ENCODE results near the gene GLRX3. TPM values are rescaled to one million over a fixed set of nuclear protein-coding genes. Genes with fewer than 3 reads are reported as not detected.

Gene GLRX3
- total and polyA plus RNA-seq, 5 donors from 2014 or later = 41.4 to 123 (median 96.8) TPM

GRCh38 chr10:130179640-130180039, 43.4 kb downstream of the GLRX3 start:
- H3K36me3 ChIP-seq (ENCODE audit: control insufficient read depth, insufficient read depth, low read length) = peaks cover 52% of the 10 kb centered on the region
- no peaks in the 10 kb centered on the region for H3K4me1 ChIP-seq (ENCODE audit: control insufficient read depth, insufficient read depth, low read length, poor library complexity, severe bottlenecking)

DNA sequence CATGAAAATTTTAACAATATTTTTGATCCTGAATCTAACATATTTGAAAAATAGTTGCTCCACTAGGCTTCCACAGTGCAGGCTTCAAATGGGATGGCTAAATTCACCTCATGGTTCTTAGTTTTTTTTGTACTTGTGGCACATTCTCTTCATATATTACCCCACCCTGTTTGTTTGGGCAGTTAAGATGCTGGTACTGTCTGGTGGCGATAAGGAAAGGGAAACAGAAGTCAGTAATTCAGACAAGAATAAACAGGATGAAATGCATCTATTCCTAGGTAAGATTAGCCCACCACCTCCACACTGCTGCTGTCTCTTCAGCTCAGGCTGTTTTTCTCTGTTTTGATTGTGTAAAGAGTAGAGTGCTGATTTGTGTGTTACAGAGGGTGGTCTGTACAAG, 44.2 kb downstream of the GLRX3 start:
- Histone ChIP-seq H3K27ac (ENCODE audit: insufficient read depth, low read length, poor library complexity, severe bottlenecking) (no peak overlapping the region), H3K4me1 (ENCODE audit: control insufficient read depth, insufficient read depth, low read length, poor library complexity, severe bottlenecking) (no peaks in the 10 kb centered on the region), H3K36me3 (ENCODE audit: control insufficient read depth, insufficient read depth, low read length) (peaks cover 58% of the 10 kb centered on the region), H3K9me3 (ENCODE audit: control insufficient read depth in 2 of 2, low read length in 2 of 2) (no peaks in the 10 kb centered on the region), H3K4me3 (ENCODE audit: low read depth, low read length) (no peak overlapping the region), H3K27me3 (ENCODE audit: control insufficient read depth, insufficient read depth, low read length) (no peaks in the 10 kb centered on the region)
- Mint-ChIP-seq H3K27ac (peak overlapping the region; percentile 11 to 82 (median 65)), H3K9me3 (no peaks in the 10 kb centered on the region), H3K4me3 (no peak overlapping the region), H3K36me3 (peaks cover 39% of the 10 kb centered on the region), H3K27me3 (no peaks in the 10 kb centered on the region), H3K4me1 (peaks cover 0 to 23% (median 11%) of the 10 kb centered on the region in 4 donors)
- DNase-seq (no peak), ATAC-seq (ENCODE audit: low read depth in 2 of 2) (no peak)

More at GRCh38 chr10:130179640-130180039, 43.4 kb downstream of the GLRX3 start:
- Histone ChIP-seq H3K27ac (ENCODE audit: insufficient read depth, low read length, poor library complexity, severe bottlenecking) (no peak overlapping the region), H3K9me3 (ENCODE audit: control insufficient read depth in 2 of 2, low read length in 2 of 2) (no peaks in the 10 kb centered on the region), H3K4me3 (ENCODE audit: low read depth, low read length) (no peak overlapping the region), H3K27me3 (ENCODE audit: control insufficient read depth, insufficient read depth, low read length) (no peaks in the 10 kb centered on the region)
- H3K27ac Mint-ChIP-seq = peak overlapping the region in 1 of 3 donors; percentile 20
- no peak overlapping the region for H3K4me3 Mint-ChIP-seq
- H3K36me3 Mint-ChIP-seq = peaks cover 39% of the 10 kb centered on the region
- DNase-seq (peak in 2 of 3 donors; percentile 48 to 65), ATAC-seq (ENCODE audit: low read depth in 2 of 2) (peak; percentile 55 to 65)
- H3K9me3 Mint-ChIP-seq = no peaks in the 10 kb centered on the region
- no peaks in the 10 kb centered on the region for H3K27me3 Mint-ChIP-seq
- H3K4me1 Mint-ChIP-seq = peaks cover 0 to 26% (median 12%) of the 10 kb centered on the region in 4 donors

DNA sequence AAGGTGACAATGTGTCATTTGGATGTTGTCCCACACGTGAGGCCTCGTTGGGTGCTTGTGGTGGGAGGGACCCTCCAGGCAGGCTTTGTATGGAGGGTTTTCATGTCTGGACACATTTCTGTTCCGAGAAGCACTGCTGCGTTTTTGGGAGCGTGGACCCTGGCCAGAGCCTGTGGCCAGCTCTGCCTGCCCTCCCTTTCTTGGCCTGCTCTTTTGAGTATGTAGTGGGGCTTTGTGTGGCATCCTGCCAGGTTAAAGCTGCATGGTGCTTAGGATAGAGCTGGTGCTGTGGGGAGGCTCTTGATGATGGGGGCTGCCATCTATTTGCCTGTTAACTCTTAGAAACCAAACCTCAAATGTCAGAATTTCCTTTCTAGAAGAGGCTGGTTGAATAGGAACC, 45.7 kb downstream of the GLRX3 start:
- no peak overlapping the region for H3K4me3 ChIP-seq (ENCODE audit: low read depth, low read length)
- Mint-ChIP-seq H3K4me1 (peaks cover 0 to 22% (median 9%) of the 10 kb centered on the region in 4 donors), H3K9me3 (no peaks in the 10 kb centered on the region), H3K36me3 (peaks cover 43% of the 10 kb centered on the region), H3K27ac (peak overlapping the region in 2 of 3 donors; percentile 14 to 51), H3K27me3 (no peaks in the 10 kb centered on the region), H3K4me3 (no peak overlapping the region)
- ATAC-seq (ENCODE audit: low read depth in 2 of 2) (no peak), DNase-seq (no peak)
- no peaks in the 10 kb centered on the region for H3K9me3 ChIP-seq (ENCODE audit: control insufficient read depth in 2 of 2, low read length in 2 of 2)
- H3K27me3 ChIP-seq (ENCODE audit: control insufficient read depth, insufficient read depth, low read length) = no peaks in the 10 kb centered on the region
- H3K36me3 ChIP-seq (ENCODE audit: control insufficient read depth, insufficient read depth, low read length) = peaks cover 63% of the 10 kb centered on the region
- no peaks in the 10 kb centered on the region for H3K4me1 ChIP-seq (ENCODE audit: control insufficient read depth, insufficient read depth, low read length, poor library complexity, severe bottlenecking)
- no peak overlapping the region for H3K27ac ChIP-seq (ENCODE audit: insufficient read depth, low read length, poor library complexity, severe bottlenecking)

- H3K36me3 Mint-ChIP-seq = peaks cover 33% of the 10 kb centered on the region
These were observed 49.4 kb downstream of the GLRX3 start for GRCh38 chr10:130185591-130185990.

GRCh38 chr10:130188195-130189175, 52.3 kb downstream of the GLRX3 start:
- Mint-ChIP-seq H3K4me3 (peak overlapping the region in 3 of 4 donors; percentile 11 to 63 (median 31)), H3K27me3 (no peaks in the 10 kb centered on the region), H3K36me3 (peaks cover 26% of the 10 kb centered on the region), H3K27ac (no peak overlapping the region), H3K9me3 (no peaks in the 10 kb centered on the region), H3K4me1 (peaks cover 0 to 10% (median 3%) of the 10 kb centered on the region in 4 donors)
- Histone ChIP-seq H3K27me3 (ENCODE audit: control insufficient read depth, insufficient read depth, low read length) (no peaks in the 10 kb centered on the region), H3K4me1 (ENCODE audit: control insufficient read depth, insufficient read depth, low read length, poor library complexity, severe bottlenecking) (no peaks in the 10 kb centered on the region), H3K36me3 (ENCODE audit: control insufficient read depth, insufficient read depth, low read length) (peaks cover 28% of the 10 kb centered on the region), H3K9me3 (ENCODE audit: control insufficient read depth in 2 of 2, low read length in 2 of 2) (no peaks in the 10 kb centered on the region), H3K27ac (ENCODE audit: insufficient read depth, low read length, poor library complexity, severe bottlenecking) (no peak overlapping the region), H3K4me3 (ENCODE audit: low read depth, low read length) (no peak overlapping the region)
- ATAC-seq (ENCODE audit: low read depth in 2 of 2) (no peak), DNase-seq (no peak)

More at GRCh38 chr10:130185591-130185990, 49.4 kb downstream of the GLRX3 start:
- Mint-ChIP-seq H3K27me3 (no peaks in the 10 kb centered on the region), H3K4me3 (no peak overlapping the region), H3K4me1 (peaks cover 0 to 7% (median under 1%) of the 10 kb centered on the region in 4 donors), H3K27ac (no peak overlapping the region), H3K9me3 (no peaks in the 10 kb centered on the region)
- Histone ChIP-seq H3K4me3 (ENCODE audit: low read depth, low read length) (no peak overlapping the region), H3K27me3 (ENCODE audit: control insufficient read depth, insufficient read depth, low read length) (no peaks in the 10 kb centered on the region), H3K9me3 (ENCODE audit: control insufficient read depth in 2 of 2, low read length in 2 of 2) (no peaks in the 10 kb centered on the region), H3K36me3 (ENCODE audit: control insufficient read depth, insufficient read depth, low read length) (peaks cover 53% of the 10 kb centered on the region), H3K4me1 (ENCODE audit: control insufficient read depth, insufficient read depth, low read length, poor library complexity, severe bottlenecking) (no peaks in the 10 kb centered on the region), H3K27ac (ENCODE audit: insufficient read depth, low read length, poor library complexity, severe bottlenecking) (no peak overlapping the region)
- no peak for DNase-seq
- no peak for ATAC-seq (ENCODE audit: low read depth in 2 of 2)

DNA sequence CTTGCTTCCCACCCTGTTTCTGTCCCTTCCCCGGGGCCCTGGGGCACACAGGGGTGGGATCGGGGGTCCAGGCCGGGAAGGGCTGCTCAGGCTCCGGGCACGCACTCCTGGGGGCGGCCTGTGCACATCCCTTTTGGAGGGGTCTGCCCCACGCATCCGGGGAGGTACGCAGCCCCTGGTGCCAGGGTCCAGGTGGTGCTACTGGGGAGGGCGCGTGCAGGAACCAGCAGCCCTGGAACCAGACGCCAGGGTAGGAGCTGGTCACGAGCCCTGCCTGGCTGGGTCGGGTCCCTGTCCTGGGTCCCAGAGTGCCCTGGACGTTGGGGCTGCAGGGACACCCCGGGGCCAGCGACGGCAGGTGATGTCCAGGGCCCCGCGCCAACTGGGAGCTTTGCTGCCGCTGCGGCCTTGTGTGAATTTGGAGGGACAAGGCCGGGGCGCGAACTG, 53.4 kb downstream of the GLRX3 start:
- no peak for DNase-seq
- H3K4me1 ChIP-seq (ENCODE audit: control insufficient read depth, insufficient read depth, low read length, poor library complexity, severe bottlenecking) = no peaks in the 10 kb centered on the region
- Mint-ChIP-seq H3K4me1 (peaks cover 0 to 10% (median 3%) of the 10 kb centered on the region in 4 donors), H3K27ac (no peak overlapping the region), H3K9me3 (peaks cover 0 to 1% (median 0%) of the 10 kb centered on the region in 7 donors), H3K36me3 (peaks cover 19% of the 10 kb centered on the region), H3K27me3 (no peaks in the 10 kb centered on the region), H3K4me3 (no peak overlapping the region)
- peaks cover 16% of the 10 kb centered on the region for H3K36me3 ChIP-seq (ENCODE audit: control insufficient read depth, insufficient read depth, low read length)
- ATAC-seq (ENCODE audit: low read depth in 2 of 2) = no peak
- H3K27me3 ChIP-seq (ENCODE audit: control insufficient read depth, insufficient read depth, low read length) = no peaks in the 10 kb centered on the region
- no peak overlapping the region for H3K27ac ChIP-seq (ENCODE audit: insufficient read depth, low read length, poor library complexity, severe bottlenecking)
- no peak overlapping the region for H3K4me3 ChIP-seq (ENCODE audit: low read depth, low read length)
- no peaks in the 10 kb centered on the region for H3K9me3 ChIP-seq (ENCODE audit: control insufficient read depth in 2 of 2, low read length in 2 of 2)

DNA sequence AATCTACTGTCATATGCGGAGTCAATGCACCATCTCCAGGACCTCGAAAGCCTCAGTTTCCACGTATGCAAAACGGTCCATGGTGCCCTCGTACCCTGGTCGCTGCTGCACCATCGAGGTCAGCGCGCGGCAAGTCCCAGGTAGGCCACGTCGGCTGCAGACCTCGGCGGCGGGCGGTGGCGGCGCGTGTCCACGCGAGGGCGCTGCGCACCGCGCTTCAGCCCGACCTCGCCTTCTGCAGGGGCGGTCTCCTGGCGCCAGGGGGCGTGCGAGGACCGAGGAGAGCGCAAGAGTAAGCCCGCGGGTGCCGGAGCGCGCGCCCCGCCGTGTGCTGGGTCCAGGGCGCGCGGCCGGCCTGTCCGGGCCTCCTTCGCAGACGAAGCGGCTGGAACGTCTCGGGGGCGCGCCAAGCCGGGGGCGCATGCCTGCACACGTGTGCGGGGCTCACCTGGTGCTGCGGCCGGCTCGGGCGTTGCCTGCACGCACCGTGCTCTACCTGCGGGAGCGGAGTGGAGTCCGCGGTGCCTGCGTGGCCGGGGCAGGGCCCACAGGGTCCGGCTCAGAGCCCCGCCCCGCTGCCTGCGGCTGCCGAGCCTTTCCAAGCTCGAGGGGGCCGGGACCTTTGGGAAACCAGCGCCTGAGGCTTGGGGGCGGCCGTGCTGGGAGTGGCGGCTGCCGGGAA, 54.0 kb downstream of the GLRX3 start:
- no peaks in the 10 kb centered on the region for H3K9me3 ChIP-seq (ENCODE audit: control insufficient read depth in 2 of 2, low read length in 2 of 2)
- DNase-seq = peak; percentile 79 to 86 (median 83)
- Mint-ChIP-seq H3K4me1 (peaks cover 0 to 10% (median 3%) of the 10 kb centered on the region in 4 donors), H3K27ac (no peak overlapping the region), H3K36me3 (peaks cover 13% of the 10 kb centered on the region), H3K9me3 (peaks cover 0 to 1% (median 0%) of the 10 kb centered on the region in 7 donors), H3K27me3 (no peaks in the 10 kb centered on the region), H3K4me3 (no peak overlapping the region)
- H3K36me3 ChIP-seq (ENCODE audit: control insufficient read depth, insufficient read depth, low read length) = peaks cover 11% of the 10 kb centered on the region
- no peaks in the 10 kb centered on the region for H3K27me3 ChIP-seq (ENCODE audit: control insufficient read depth, insufficient read depth, low read length)
- no peak overlapping the region for H3K4me3 ChIP-seq (ENCODE audit: low read depth, low read length)
- peak; percentile 92 to 97 for ATAC-seq (ENCODE audit: low read depth in 2 of 2)
- no peak overlapping the region for H3K27ac ChIP-seq (ENCODE audit: insufficient read depth, low read length, poor library complexity, severe bottlenecking)
- H3K4me1 ChIP-seq (ENCODE audit: control insufficient read depth, insufficient read depth, low read length, poor library complexity, severe bottlenecking) = no peaks in the 10 kb centered on the region

All from CD4-positive, CD25-positive, alpha-beta regulatory T cell (primary cell).